Measurements from ENCODE around the gene TM7SF3.

Gene TM7SF3

DNA sequence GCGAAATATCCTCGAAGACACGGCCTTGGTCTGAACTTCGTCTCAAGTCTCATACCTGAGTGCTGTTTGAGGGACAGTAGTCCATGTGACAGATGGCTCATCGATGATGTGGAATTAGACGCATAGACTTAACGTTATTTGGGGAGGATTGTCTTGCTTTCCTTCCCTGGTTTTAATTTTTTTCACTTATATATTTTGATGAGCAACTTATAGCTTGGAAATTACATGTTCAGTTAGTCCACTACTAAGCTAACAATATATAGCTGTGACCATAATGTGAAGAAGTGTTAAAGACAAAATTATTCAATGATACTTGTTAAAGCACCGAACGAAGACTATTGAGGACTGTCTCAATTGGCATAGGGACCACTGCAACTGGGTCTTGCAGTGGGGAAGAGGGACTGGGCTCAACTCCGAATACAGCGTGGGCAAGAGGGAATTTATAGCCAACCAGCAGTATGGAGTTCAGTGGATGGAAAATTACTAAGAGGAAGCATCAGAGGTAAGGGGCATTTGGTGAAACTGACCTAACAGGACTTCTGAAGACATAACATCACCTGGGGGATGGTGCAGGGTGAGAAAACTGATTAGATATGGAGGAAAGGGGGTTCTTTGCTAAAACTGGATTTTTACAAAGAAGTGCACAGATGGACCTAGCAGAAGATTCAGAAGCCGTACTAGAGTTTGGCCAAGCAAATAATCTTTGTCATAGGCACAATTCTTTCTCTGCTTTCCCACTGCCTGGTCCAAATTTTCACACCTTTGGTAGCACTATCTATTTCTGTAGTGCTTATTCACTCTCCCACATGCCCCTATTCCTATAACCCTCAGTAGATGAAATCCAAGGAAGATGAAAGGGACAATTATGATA is 910 bp upstream of the TM7SF3 start:
- peak; percentile 11 for DNase-seq (ENCODE audit: low read depth)

DNA sequence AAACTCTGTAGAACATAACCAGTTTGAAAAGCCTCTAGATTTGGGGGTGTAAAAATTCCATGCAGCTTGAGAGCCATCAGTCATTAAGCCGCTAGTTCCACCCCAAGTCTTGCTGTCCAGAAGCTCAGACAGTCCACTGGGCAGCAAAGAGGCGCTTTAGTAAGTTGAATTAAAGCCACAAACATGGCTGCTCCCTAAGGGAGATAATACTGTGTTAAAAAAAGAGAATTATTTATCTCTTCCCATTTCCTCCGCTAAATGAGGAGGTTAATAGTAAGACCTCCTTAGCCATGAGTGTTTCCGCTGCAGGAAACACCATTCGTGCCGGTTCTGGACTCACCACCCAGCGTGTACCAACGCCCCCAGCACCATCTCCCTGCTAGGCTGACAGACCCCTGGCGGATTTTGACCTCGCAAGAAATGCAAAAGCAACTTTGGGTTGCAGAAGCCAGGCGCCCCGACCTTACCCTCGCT is 536 bp downstream of the TM7SF3 start:
- DNase-seq (ENCODE audit: low read depth): peak; percentile 6

- no peak for DNase-seq (ENCODE audit: low read depth)
Measured at GRCh38 chr12:27012982-27013255, 1.3 kb downstream of the TM7SF3 start.

GRCh38 chr12:27012239-27012981 is 1.8 kb downstream of the TM7SF3 start:
- no peak for DNase-seq (ENCODE audit: low read depth)

DNA sequence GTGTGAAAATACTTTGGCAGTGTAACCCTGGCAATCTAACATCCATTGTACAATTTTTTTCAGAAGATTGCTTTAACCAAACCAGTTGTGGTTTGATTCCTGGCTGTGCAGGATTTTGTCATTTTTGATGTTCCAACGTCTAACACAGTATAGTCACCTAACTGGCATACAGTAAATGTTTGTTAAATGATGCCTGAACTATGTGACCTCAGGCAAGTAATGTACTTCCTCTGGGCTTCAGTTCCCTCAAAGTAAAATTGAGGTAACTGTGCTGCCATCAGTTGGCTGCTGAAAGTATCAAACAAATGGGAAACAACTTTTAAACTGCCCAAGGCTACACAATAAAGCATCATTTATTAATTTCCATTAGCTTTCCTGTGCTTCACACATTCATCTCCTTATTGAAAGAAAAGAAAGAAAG is 4.3 kb downstream of the TM7SF3 start:
- no peak for DNase-seq (ENCODE audit: low read depth)

DNA sequence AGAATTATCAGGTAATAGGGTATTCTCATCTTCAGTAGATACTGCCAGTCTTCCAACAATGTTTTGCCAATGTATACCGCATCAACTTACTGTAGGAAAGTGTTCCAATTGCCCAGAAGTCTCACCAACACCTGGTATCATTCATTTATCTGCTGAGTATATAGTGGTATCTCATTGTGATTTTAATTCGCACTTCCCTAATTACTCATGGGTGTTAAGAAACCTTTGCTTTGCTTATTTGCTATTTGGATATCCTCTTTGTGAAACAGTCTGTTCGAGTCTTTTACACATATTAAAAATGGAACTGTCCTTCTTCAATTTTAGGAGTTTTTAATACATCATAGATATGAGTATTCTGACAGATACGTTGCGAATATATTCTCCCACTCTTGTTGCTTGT is 6.1 kb downstream of the TM7SF3 start:
- no peak for DNase-seq (ENCODE audit: low read depth)

- no peak for DNase-seq (ENCODE audit: low read depth)
Measured at GRCh38 chr12:27006797-27007467, 7.3 kb downstream of the TM7SF3 start.

DNA sequence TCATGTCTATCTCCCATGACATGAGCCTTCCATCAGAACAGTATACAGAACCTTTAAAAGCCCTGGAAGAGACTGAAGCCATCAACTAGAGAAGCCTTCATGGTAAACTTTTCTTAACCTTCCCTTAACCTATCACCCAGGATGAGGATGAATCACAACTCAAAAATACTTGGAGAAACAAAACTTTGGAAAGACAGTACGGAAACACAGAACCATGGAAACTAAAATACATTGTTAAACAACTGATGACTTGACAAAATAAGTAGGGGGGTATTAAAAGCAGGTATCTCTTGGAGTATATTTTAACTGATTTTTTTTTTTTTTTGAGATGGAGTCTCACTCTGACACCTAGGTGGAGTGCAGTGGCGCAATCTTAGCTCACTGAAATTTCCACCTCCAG is 8.7 kb downstream of the TM7SF3 start:
- no peak for DNase-seq (ENCODE audit: low read depth)

- no peak for DNase-seq (ENCODE audit: low read depth)
Measured at GRCh38 chr12:27003421-27004381, 10.5 kb downstream of the TM7SF3 start.

DNA sequence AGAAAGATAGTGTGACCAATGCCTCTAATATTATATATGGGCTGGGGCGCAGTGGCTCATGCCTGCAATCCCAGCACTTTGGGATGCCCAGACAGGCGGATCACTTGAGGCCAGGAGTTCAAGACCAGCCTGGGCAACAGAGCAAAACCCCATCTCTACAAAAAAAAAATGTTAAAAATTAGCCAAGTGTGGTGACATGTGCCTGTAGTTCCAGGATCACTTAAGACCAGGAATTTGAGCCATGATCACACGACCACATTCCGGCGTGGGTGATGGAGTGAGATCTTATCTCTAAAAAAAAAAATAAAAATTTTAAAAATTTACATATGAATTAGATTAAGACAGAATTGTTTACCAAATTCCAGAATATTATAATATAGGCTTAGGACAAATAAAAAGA is 12.0 kb downstream of the TM7SF3 start:
- DNase-seq (ENCODE audit: low read depth): no peak

DNA sequence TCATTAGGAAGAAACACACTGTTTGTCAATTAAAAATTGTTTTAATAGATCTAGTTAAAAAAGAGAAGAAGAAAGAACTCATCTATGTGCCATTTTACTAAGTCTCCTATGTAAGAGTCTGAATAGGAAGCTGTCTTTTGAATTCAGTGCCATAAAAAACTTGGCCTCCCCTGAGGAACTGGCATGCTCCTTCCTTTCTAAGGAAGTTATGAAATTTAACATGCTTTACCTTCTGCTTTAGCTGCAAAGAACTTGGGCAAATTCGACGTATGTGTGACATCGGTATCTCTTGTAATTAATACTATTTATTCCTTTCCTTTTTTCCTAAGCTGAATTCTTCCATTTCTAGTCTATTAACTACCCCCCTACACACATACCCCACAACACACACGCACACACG is 12.5 kb downstream of the TM7SF3 start:
- no peak for DNase-seq (ENCODE audit: low read depth)

DNA sequence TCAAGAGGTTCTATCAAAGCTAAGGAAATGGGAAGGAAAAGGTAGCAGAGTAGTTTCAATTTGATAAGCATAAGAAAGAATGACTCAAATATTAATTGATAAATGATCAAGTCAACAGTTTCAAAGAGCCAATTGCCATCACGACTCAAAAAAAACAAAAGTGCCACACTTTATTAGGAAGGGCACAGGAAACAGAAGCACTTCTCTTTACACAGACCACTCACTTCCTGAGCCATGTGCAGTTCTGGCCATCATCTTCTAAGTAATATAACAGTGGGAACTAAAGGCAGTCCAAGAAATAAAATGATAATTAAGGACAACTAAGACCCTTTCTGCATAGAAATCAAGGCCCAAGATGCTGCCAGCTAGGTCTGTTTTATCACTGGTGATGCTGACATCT is 13.2 kb downstream of the TM7SF3 start:
- no peak for DNase-seq (ENCODE audit: low read depth)

DNA sequence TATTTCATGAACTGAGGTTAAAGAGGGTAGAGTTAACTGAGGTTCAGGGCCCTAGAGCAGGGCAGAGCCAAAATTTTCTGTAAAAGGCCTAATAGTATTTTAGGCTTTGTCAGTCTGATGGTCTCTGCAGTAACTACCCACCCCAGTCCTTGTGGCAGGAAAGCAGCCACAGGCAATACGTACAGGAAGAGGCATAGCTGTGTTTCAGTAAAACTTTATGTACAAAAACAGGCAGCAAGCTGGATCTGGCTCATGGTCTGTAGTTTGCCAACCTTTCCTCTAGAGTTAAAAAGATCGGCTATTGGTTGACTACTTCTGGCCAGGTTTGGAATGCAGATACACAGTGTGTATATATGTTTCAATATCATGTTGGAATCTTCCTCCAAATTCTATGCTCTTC is 17.2 kb downstream of the TM7SF3 start:
- no peak for DNase-seq (ENCODE audit: low read depth)

DNA sequence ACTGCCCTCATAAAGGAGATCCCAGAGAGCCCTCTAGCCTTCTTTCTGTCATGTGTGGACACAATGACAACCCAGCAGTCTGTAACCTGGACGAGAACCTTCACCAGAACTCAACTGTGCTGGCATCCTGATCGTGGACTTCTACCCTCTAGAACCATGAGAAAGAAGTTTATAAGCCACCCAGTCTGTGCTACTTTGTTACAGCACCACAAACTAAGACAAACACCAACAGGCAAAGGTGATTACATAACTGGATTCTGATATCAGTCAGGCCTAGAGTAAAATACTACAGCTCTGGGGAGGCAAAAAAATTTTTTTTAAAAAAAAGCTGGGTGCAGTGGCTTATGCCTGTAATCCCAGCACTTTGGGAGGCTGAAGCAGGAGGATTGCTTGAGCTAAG is 18.5 kb downstream of the TM7SF3 start:
- no peak for DNase-seq (ENCODE audit: low read depth)

- no peak for DNase-seq (ENCODE audit: low read depth)
Measured at GRCh38 chr12:26994109-26994508, 20.1 kb downstream of the TM7SF3 start.

- no peak for DNase-seq (ENCODE audit: low read depth)
Measured at GRCh38 chr12:26991826-26992225, 22.4 kb downstream of the TM7SF3 start.

- DNase-seq (ENCODE audit: low read depth): no peak
Measured at GRCh38 chr12:26989873-26990272, 24.3 kb downstream of the TM7SF3 start.

- DNase-seq (ENCODE audit: low read depth): no peak
Measured at GRCh38 chr12:26988703-26989102, 25.5 kb downstream of the TM7SF3 start.

DNA sequence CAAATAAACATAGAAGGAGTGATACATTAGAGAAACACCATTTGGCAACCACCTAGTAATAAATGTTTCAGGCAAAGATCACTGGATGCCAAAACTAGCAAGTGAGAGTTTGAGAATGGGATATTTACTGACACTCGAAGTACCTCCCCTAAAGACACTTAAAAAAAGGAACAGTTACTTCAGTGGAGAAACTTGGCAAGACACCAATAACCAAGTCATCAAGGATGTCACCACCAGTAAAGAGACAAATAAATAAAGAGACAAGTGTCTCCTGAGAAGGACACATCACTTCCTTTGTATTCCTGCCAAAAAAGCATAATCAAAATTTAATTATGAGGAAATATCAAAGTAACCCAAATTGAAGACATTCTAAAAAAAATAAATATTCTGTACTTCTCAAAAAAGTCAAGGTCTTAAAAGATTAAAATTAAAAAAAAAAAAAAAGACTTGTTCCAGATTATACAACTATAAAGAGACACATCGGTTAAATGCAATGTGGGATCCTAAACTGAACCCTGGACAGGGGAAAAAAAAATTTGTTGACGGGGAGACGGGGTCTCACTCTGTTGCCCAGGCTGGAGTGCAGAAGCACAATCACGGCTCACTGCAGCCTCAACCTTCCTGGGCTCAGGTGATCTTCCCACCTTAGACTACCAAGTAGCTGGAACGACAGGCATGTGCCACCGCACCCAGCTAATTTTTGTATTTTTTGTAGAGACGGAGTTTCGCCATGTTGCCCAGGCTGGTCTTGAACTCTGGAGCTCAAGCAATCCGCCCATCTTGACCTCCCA is 26.4 kb downstream of the TM7SF3 start:
- no peak for DNase-seq (ENCODE audit: low read depth)

- DNase-seq (ENCODE audit: low read depth): no peak
Measured at GRCh38 chr12:26982866-26983265, 31.3 kb downstream of the TM7SF3 start.

- DNase-seq (ENCODE audit: low read depth): no peak
Measured at GRCh38 chr12:26979733-26980132, 34.5 kb downstream of the TM7SF3 start.

All from stimulated activated CD8-positive, alpha-beta memory T cell treated with anti-CD3 and anti-CD28 coated beads, Interleukin-12 subunit alpha, Interleukin-12 subunit beta, amount 100 ng/mL, for 1 hour (primary cell).